IMR-90 (cell line): ENCODE data around the gene EME2. TPM values are rescaled to one million over a fixed set of nuclear protein-coding genes. Genes with fewer than 3 reads are reported as not detected.

Experiments
- ATAC-seq: fragments of 200-7000 bp; cut with Tn5 transposase; 2 replicates; pipeline ENCODE4 v1.9.1; 2020; ENCODE audit warnings: low read depth, mild to moderate bottlenecking, moderate library complexity
- BruUV-seq: library from RNA; stranded (reverse); fragments of 400-500 nt; replicated peaks from 2 replicates; lab custom pipeline; 2021; lab: Mats Ljungman, UMichigan
- CTCF ChIA-PET: fragments of 300-600 bp; formaldehyde crosslinking; extraction: SDS; loops from one replicate; lab custom pipeline; 2021; ENCODE audit warnings: antibody characterized with exemption; lab: Yijun Ruan, JAX
- POLR2A ChIA-PET: fragments of 300-600 bp; sonication (Branson Sonifier 250); formaldehyde crosslinking; loops from one replicate; lab custom pipeline; 2022; ENCODE audit warnings: antibody characterized with exemption; ENCODE audit not compliant: unreplicated experiment; lab: Charles Lee
- DNase-seq: peaks from one replicate; pipeline ENCODE4 v3.0.0; 2013
- H2AFZ ChIP-seq: replicated peaks from 2 replicates; pipeline ENCODE3; 2013; ENCODE audit warnings: low read length, mild to moderate bottlenecking; ENCODE audit not compliant: poor library complexity
- H2AK5ac ChIP-seq: 2 replicates; pipeline ENCODE4 v1.6.1; 2013; ENCODE audit warnings: low read depth, low read length, inconsistent platforms
- H2AK9ac ChIP-seq: replicated peaks from 2 replicates; pipeline ENCODE3; 2013; ENCODE audit warnings: mild to moderate bottlenecking, low read depth, low read length, moderate library complexity; ENCODE audit not compliant: poor library complexity
- H2BK120ac ChIP-seq: 2 replicates; pipeline ENCODE4 v1.6.1; 2013; ENCODE audit warnings: low read depth, low read length, inconsistent platforms
- H2BK15ac ChIP-seq: 3 replicates; pipeline ENCODE4 v1.6.1; 2013; ENCODE audit warnings: low read depth, low read length, inconsistent platforms
- H2BK20ac ChIP-seq: 2 replicates; pipeline ENCODE4 v1.6.1; 2013; ENCODE audit warnings: low read depth, mild to moderate bottlenecking, inconsistent platforms, low read length, moderate library complexity
- H2BK5ac ChIP-seq: 2 replicates; pipeline ENCODE4 v1.6.1; 2013; ENCODE audit warnings: mild to moderate bottlenecking, low read depth, low read length, inconsistent platforms; ENCODE audit not compliant: poor library complexity, severe bottlenecking
- H3K14ac ChIP-seq: replicated peaks from 2 replicates; pipeline ENCODE4 v1.6.1; 2013; ENCODE audit warnings: low read depth, low read length, inconsistent platforms
- H3K18ac ChIP-seq: 2 replicates; pipeline ENCODE4 v1.6.1; 2013; ENCODE audit warnings: low read depth, low read length, control low read depth
- H3K23ac ChIP-seq: 2 replicates; pipeline ENCODE4 v1.6.1; 2013; ENCODE audit warnings: low read depth, low read length, inconsistent platforms
- H3K27ac ChIP-seq: 2 replicates; pipeline ENCODE4 v1.5.1; 2013; ENCODE audit warnings: mild to moderate bottlenecking, control low read depth, low read length; ENCODE audit not compliant: insufficient read depth
- H3K27me3 ChIP-seq: 2 replicates; pipeline ENCODE4 v1.6.1; 2013; ENCODE audit warnings: low read length; ENCODE audit not compliant: control insufficient read depth, insufficient read depth
- H3K36me3 ChIP-seq: 2 replicates; pipeline ENCODE4 v1.6.1; 2013; ENCODE audit warnings: low read length, mixed read lengths; ENCODE audit not compliant: control insufficient read depth, insufficient read depth
- H3K4ac ChIP-seq: 2 replicates; pipeline ENCODE4 v1.6.1; 2013; ENCODE audit warnings: low read depth, low read length, inconsistent platforms
- H3K4me1 ChIP-seq: 2 replicates; pipeline ENCODE4 v1.6.1; 2013; ENCODE audit warnings: low read length, mixed read lengths; ENCODE audit not compliant: control insufficient read depth, insufficient read depth
- H3K4me2 ChIP-seq: 2 replicates; pipeline ENCODE4 v1.6.1; 2013; ENCODE audit warnings: low read depth, mild to moderate bottlenecking, control low read depth, low read length, moderate library complexity
- H3K4me3 ChIP-seq: 2 replicates; pipeline ENCODE4 v1.5.1; 2013; ENCODE audit warnings: low read depth, mild to moderate bottlenecking, control low read depth, low read length, moderate library complexity; ENCODE audit not compliant: insufficient read depth
- H3K56ac ChIP-seq: 2 replicates; pipeline ENCODE4 v1.6.1; 2013; ENCODE audit warnings: low read length, inconsistent platforms; ENCODE audit not compliant: insufficient read depth; ENCODE audit errors: extremely low read depth
- H3K79me1 ChIP-seq, 2 experiments: 2 replicates each; pipeline ENCODE4 v1.6.1; 2013; ENCODE audit warnings: low read length in 2 of 2, inconsistent platforms in 1 of 2, low read depth in 1 of 2
- H3K9ac ChIP-seq: 2 replicates; pipeline ENCODE4 v1.6.1; 2013; ENCODE audit warnings: low read depth, low read length, control low read depth
- H3K9me1 ChIP-seq: 2 replicates; pipeline ENCODE4 v1.6.1; 2013; ENCODE audit warnings: low read length, inconsistent platforms; ENCODE audit not compliant: insufficient read depth
- H3K9me3 ChIP-seq: 2 replicates; pipeline ENCODE4 v1.6.1; 2013; ENCODE audit warnings: low read length; ENCODE audit not compliant: control insufficient read depth, insufficient read depth
- H4K20me1 ChIP-seq: 2 replicates; pipeline ENCODE4 v1.6.1; 2013; ENCODE audit warnings: low read length, inconsistent platforms; ENCODE audit not compliant: insufficient read depth
- H4K5ac ChIP-seq: 2 replicates; pipeline ENCODE4 v1.6.1; 2013; ENCODE audit warnings: mild to moderate bottlenecking, low read depth, low read length, control low read depth
- H4K8ac ChIP-seq, 2 experiments: 2 replicates each; pipeline ENCODE4 v1.6.1; 2013; ENCODE audit warnings: low read depth in 2 of 2, low read length in 2 of 2, control low read depth in 1 of 2, inconsistent platforms in 1 of 2
- H4K91ac ChIP-seq: 2 replicates; pipeline ENCODE4 v1.6.1; 2013; ENCODE audit warnings: low read depth, low read length, inconsistent platforms; ENCODE audit not compliant: insufficient read depth
- POLR2A ChIP-seq: IDR thresholded peaks from 2 replicates; pipeline ENCODE4 v1.6.1; 2012; ENCODE audit warnings: mild to moderate bottlenecking, low read depth, low read length
- RFX5 ChIP-seq: IDR thresholded peaks from 2 replicates; pipeline ENCODE4 v1.8.0; 2012; ENCODE audit warnings: low read depth, mild to moderate bottlenecking, low read length, moderate library complexity
- WGBS, 2 experiments: methylation state at CpG; one replicate each; pipeline versions ENCODE4 v1.1.5 to v1.1.7; 2013; ENCODE audit warnings: missing lambda C conversion rate in 2 of 2; ENCODE audit not compliant: insufficient read length in 1 of 2; ENCODE audit errors: extremely low coverage in 2 of 2; 5-methylcytosine and 5-hydroxymethylcytosine counted together
- dilution Hi-C: fragments of 300-500 bp; cut with HindIII; formaldehyde crosslinking; loops from one replicate; pipeline ENCODE4 v1.14.3; 2018; ENCODE audit warnings: low sequenced_read_pairs; ENCODE audit not compliant: unreplicated experiment
- in situ Hi-C: fragments of 300-500 bp; cut with MboI; formaldehyde crosslinking; loops from 3 replicates; pipeline ENCODE4 v1.14.3; 2019; ENCODE audit warnings: low sequenced_read_pairs, inconsistent platforms, mixed read lengths
- intact Hi-C: fragments of 100-400 bp; cut with micrococcal nuclease; formaldehyde crosslinking; loops from 2 replicates; pipeline ENCODE4 v1.10.0; 2022
- polyA plus RNA-seq, 3 experiments: library from polyadenylated mRNA; depleted of rRNA; stranded (reverse); fragments of >200 nt; gene quantifications; 2 replicates each; pipeline ENCODE4 v1.2.3, GENCODE V29; 2012; ENCODE audit warnings: low replicate concordance in 1 of 3
- total RNA-seq: library from RNA; depleted of rRNA; stranded (reverse); fragments of >200 nt; gene quantifications from 2 replicates; pipeline ENCODE4 v1.2.3, GENCODE V29; 2012

Gene EME2
- total and polyA plus RNA-seq, 2 of the 4 experiments (the other 2 are of a cell fraction): 1.3 to 9.6 TPM

DNA sequence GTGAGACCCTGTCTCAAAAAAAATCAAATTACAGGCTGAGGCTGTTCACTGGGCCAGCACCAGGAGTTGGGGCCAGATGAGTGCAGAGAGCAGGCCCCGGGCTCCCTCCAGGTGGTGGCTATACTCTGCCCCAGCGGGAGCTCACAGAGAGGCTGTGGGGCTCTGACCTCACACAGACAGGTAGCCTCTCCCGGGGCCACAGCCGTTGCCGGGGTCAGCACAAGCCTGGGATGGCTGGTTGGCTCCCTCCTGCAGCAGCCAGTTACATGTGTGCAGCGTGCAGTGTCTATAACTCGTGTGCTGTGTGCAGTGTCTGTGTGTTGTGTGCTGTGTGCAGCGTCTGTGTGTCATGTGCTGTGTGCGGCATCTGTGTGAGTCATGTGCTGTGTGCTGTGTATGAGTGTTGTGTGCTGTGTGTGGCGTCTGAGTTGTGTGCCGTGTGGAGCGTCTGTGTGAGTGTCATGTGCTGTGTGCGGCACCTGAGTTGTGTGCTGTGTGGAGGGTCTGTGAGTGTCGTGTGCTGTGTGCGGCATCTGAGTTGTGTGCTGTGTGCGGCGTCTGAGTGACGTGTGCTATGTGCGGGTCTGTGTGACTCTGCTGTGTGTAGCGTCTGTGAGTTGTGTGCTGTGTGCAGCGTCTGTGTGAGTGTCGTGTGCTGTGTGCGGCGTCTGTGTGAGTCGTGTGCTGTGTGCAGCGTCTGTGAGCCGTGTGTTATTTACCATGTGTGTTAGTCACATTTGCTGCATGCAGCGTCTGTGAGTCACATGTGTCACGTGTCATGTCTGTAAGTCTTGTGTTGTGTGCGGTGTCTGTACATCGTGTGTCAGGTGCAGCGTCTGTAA lies 45.7 kb upstream of the EME2 start:
- peaks cover 8% of the 10 kb centered on the region for H3K9me1 ChIP-seq
- TF ChIP-seq POLR2A: no peak
- TF ChIP-seq RFX5: no peak
- no peak overlapping the region for H3K14ac ChIP-seq
- H2BK20ac ChIP-seq: no peak overlapping the region
- no peak overlapping the region for H3K27ac ChIP-seq
- in situ Hi-C loops: no loop called here
- H3K27me3 ChIP-seq: no peaks in the 10 kb centered on the region
- POLR2A ChIA-PET: interaction anchor here (0.6 kb wide), 1 partner anchor 75 kb away, joined by 4 read pairs; no protein-coding TSS in a partner anchor
- dilution Hi-C loops: no loop called here
- H3K18ac ChIP-seq: no peak overlapping the region
- no peak overlapping the region for H2AK9ac ChIP-seq
- H2BK120ac ChIP-seq: no peak overlapping the region
- H2AFZ ChIP-seq: no peak overlapping the region
- peaks cover 38% of the 10 kb centered on the region for H4K20me1 ChIP-seq
- H3K4ac ChIP-seq: no peak overlapping the region
- H2AK5ac ChIP-seq: no peak overlapping the region
- no peak overlapping the region for H3K4me2 ChIP-seq
- no peak overlapping the region for H3K4me3 ChIP-seq
- H2BK15ac ChIP-seq: no peak overlapping the region
- no peak overlapping the region for H3K9ac ChIP-seq
- H3K36me3 ChIP-seq: peaks cover 44% of the 10 kb centered on the region
- H2BK5ac ChIP-seq: no peak overlapping the region
- intact Hi-C loops: no loop called here
- ATAC-seq (no peak), DNase-seq (no peak)
- H3K56ac ChIP-seq: no peak overlapping the region
- CTCF ChIA-PET: no interaction called here
- H3K9me3 ChIP-seq: no peaks in the 10 kb centered on the region
- 99% methylated on average over 17 of the region's 32 CpGs; no CpG with 5 or more reads in 1 of the 2 experiments for WGBS, 2 experiments
- H4K91ac ChIP-seq: no peak overlapping the region
- peaks cover 21 to 52% of the 10 kb centered on the region in 2 experiments for H3K79me1 ChIP-seq
- H4K5ac ChIP-seq: no peak overlapping the region
- peaks cover 6% of the 10 kb centered on the region for H3K4me1 ChIP-seq
- H3K23ac ChIP-seq: no peak overlapping the region
- no TSS peak for BruUV-seq
- H4K8ac ChIP-seq: no peak overlapping the region
